ENCODE results near the gene REEP3. TPM values are rescaled to one million over a fixed set of nuclear protein-coding genes. Genes with fewer than 3 reads are reported as not detected.
A peak's percentile ranks its signal among the peaks of the same experiment; 100 is the strongest.

REEP3 gene
- total RNA-seq, 1 donor from 2014 or later = 48.6 TPM

DNA sequence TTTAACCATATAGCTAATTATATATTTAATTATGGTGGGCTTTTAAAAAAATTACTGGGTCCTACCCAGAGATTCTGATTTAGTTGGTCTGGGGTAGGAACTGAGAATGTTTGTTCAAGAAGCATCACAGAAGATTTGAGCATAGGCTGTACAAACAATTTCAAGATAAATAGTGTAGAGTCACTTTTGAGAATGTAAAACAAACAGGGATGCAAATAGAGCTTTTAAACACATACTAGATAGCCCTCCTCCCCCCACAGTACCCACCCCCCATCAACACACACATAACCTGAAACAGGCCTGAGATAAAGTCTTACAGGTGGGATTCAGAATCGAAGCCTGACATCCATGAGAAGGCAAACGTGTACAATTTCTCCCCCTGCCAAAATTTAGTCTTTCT is 15.6 kb upstream of the REEP3 start:
- DNase-seq (ENCODE audit: low read depth) = no peak

DNA sequence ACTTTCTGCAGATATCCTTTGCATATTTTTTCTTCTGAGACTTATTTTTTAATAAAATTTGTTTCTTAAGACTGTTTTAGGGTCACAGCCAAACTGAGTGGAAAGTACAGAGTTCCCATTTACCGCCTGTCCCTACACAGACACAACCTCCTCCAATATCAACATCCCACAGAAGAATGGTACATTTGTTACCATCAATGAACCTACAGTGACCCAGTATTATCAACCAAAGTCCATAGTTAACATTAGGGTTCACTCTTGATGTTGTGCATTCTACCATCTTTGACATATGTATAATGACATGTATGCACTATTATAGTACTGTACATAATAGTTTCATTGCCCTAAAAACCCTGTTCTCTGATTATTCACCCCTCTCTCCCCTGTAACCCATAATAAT is 14.6 kb upstream of the REEP3 start:
- no peak for DNase-seq (ENCODE audit: low read depth)

DNA sequence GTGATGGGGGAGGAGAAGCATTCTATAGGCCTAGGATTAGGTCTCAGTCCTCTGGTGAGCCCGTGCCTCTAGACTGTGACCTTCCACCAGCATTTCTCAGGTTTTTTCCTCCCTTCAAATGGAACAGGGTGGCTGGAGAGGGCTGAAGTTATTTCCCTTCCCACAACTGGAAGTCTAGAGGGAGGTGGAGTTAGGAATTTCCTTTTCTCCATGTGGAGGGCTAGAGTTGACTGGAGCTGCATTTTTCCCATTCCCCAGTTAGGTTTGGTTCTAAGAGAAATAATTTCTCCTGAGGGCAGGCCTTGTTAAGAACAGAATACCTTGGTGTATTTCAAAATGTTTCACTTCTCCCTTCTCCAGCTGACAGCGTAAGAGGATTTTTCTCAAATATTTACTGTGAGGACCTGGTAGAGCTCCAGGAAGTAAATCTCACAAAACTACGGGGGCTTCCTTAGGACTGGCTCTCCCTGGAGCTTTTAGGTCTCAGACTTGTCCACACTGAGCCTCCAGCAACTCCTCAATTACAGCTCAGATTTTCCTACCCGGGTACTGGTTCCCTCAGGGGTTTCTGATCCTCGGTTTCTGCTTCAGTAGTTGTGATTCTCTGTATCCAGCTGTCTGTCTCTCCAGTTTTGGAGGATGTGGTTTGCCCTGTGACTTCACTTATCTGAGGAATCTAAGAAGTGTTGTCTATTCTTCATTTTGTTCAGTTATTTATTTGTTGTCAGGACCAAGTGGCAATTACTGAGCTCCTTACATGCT is 6.0 kb upstream of the REEP3 start:
- peak; percentile 75 for DNase-seq (ENCODE audit: low read depth)

DNA sequence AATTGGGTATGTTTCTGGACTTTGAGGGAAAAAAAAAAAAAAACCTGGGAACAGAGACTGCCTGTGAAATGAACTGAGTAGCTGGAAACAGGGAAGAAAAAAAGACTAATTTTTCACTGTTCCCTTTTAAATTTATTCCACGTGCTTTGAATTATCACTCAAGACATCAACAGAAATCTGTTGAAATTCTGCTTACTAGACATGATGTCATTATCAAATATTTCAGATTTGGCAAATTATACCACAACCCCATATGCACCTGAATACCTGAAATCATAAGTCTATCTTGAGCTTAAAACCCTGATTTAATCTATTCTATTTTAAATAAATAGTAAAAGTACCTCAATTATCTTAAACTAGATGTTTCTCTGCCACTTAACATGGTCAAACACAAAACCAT is 5.0 kb upstream of the REEP3 start:
- no peak for DNase-seq (ENCODE audit: low read depth)

DNA sequence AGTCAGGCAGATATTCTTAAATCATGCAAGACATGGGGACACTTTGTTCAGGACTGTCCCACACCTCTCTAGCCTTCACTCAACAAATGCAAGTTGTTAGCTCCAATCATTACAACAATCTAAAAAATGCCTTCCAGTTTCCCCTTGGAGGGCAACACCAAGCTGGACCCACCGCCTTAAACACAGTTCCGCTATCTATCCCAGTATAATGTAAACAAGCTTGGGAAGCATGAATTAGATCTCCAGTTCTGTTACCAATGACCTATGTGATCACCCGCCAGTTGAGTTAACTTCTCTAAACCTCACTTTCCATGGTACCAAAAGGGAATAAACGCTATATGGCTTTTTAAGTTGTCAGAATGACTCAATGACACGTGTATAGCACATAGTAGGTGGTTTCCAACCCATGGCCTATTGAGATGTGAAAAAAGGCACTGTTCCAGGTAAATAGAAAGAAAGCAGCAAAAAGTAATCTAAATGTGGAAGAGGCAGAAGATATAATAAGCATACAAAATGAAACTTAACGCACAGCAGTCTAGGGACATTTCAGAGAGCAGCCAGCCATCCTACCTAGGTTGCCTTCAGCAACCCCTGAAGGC is 2.4 kb upstream of the REEP3 start:
- DNase-seq (ENCODE audit: low read depth) = no peak

DNA sequence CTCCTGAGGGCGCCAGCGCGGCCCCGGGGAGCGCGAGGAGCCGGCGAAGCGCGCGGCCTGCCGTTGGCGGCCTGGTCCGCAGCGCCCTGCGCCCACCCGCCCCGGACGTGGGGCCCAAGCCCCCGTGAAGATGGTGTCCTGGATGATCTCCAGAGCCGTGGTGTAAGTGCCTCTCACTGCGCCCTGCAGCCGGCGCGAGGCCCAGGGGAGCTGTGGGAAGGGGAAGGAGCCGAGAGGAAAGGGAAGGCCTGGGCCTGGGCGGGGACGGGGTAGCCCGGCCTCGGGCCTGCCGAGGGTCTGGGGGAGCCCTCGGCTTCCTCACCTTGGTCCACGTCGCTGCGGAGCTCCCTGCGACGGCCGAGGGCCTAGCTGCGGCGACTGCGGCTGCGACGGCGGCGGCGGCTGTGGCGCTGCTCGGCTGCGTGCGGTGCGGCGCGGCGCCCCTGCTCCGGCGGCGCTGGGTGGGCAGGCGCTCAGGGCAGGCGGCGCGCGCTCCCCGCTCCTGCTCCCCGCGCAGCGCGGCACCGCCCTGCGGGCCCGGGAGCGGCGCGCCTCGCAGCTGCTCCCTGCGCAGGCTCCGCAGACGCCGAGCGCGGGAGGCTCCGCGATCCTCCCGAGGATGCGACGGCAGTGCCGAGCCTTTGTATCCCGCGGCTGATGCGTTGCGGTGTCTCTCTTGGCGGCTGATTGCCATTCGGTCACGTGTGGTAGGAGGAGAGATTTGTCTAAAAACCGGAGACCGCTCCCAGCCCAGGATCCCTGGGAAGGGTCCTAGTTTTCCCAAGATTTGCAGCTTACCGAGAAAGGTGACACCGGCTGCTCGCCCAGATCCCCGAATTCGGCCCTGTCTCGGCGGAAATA is 445 bp downstream of the REEP3 start:
- peak; percentile 85 for DNase-seq (ENCODE audit: low read depth)

DNA sequence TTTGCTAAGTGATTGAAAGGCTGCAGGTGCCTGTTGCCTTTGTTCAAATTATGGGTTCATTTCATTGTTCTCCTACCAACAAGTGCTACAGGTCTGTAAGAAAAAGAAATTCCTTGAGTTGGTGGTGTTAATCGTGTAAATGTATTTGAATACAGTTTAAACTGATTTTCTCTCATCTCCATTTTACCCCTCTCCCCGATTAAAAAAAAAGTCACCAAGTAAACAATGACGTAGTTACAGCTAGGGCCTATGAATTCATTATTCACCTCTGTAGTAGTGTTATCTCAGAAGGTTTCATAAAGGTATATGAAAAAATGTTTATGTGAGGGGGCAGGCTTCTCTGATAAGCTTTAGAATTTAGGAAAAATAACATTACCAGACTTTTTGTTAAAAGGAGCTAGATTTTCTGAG is 1.1 kb downstream of the REEP3 start:
- DNase-seq (ENCODE audit: low read depth) = no peak

DNA sequence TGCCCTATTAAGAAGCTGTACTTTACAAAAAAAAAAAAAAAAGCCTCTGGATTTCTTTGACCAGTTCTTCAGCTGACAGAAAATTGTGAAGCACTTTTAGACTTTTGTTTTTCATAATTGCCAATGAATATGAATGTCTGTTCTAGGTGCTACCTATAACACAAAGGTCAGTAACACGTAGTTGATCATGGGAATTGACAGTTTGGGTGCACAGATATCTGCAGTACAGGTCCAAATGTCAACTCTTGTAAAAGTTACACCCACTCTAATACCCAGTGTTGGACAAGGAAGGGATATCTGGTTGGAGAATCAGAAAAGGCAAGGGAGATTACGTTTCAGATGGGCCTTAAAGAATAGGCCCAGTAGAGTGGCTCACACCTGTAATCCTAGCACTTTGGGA is 1.8 kb downstream of the REEP3 start:
- DNase-seq (ENCODE audit: low read depth) = no peak

DNA sequence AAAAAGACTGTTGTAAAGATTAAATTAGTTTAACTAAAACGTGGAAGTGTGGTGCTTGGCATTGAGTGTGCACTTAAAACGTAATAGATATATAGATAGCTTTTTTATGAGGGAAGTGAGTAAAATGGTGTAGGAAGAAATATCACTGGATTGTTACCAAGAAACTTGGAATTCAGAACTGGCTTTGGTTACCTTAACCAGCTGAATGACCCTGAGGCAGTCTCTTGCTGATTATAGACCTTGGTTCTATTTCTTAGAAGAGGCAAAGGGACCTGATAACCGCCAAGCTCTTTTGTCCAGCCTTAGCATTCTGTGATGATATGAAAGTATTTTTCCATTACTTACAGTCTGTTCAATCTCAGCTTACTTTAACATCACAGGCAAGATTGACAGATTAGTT is 3.8 kb downstream of the REEP3 start:
- no peak for DNase-seq (ENCODE audit: low read depth)

DNA sequence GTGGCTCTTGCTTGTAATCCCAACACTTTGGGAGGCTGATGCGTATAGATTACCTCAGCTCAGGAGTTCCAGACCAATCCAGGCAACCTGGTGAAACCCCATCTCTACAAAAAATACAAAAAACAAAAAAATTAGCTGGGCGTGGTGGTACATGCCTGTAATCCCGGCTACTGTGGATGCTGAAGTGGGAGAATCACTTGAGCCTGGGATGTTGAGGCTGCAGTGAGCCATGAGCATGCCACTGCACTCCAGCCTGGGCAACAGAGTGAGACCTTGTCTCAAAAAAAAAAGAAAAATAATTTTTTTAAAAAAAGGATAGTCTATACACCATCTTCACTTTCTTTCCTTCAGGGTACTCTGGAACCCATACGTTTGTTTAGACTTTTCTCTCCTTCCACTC is 6.2 kb downstream of the REEP3 start:
- no peak for DNase-seq (ENCODE audit: low read depth)

DNA sequence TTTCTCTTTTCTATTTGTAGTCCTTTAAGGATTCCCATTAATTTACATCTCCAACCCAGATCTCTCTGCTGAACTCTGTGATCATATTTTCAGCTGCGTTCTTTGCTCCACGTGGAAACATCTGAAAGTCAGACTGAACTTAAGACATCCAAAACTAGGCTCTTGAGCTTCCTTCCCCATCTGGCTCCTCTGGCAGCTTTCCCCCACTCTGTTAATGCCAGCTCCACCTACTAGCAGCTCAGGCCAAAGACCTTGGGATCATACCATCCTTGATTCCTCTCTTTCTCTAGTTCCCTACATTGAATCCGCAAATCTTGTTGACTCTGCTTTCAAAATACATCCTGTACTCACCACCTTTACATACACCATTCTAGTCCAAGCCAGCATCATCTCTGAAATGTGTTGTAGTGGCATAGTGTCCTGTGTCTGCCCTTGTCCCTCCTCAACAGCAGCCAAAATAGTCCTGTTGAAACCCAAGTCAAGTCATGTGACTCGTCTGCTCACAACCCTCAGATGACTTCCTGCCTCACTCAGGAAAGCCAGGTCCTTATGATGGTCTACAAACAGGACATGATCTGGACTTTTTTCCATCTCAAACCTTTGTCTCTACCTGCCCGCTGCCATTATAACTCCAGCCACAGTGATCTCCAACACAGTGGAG is 7.0 kb downstream of the REEP3 start:
- no peak for DNase-seq (ENCODE audit: low read depth)

DNA sequence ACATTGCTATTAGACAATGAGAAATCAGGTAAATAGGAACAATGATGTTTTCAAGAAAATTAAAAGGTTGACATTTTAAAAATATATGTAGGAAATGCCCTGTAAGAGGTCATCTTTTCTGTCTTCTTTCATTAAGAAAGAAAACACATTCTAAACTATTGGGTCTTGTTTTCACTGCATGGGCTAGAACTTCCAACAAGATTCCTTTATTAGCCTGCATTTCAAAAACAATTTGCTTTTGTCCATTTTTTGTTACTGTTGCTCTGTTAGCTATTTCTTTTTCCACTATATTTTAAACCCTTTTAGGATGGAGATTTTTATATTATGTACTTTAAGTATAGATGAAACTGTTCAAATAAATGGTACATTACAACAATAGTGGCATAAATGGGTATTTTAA is 9.2 kb downstream of the REEP3 start:
- no peak for DNase-seq (ENCODE audit: low read depth)

DNA sequence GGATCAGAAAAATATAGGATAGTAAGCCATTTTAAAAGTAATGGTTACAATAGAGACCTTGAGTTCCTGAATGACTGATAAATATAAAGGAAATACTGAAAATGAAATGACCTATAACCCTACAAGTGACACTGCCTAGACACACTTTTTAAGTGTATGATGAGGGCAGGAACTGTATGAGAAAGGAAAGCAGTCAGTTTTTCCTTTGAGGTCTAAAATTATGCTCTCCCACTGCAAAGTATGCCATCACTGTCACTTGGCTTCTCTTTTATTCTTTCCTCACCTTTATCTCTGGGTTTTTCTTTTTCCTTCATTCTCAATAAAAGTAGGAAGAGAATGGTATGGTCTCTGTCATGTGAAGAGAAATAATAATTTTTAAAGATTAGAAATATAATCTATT is 13.5 kb downstream of the REEP3 start:
- no peak for DNase-seq (ENCODE audit: low read depth)

DNA sequence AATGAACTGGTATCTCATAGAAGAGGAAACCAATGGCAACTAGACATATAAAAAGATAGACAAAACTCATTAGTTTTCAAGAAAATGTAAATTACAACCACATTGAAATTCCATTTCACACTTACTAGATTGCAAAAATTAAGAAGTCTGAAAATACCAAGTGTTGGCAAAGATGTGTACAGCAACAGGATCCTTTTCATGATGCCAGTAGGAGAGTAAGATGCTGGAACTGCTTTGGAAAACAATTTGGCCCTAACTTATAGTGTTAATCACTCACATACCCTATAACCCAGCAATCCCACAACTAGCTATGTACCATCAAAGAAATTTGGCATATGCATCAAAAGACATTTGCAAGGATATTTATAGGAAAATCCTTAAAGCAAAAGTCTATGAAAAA is 15.5 kb downstream of the REEP3 start:
- no peak for DNase-seq (ENCODE audit: low read depth)

DNA sequence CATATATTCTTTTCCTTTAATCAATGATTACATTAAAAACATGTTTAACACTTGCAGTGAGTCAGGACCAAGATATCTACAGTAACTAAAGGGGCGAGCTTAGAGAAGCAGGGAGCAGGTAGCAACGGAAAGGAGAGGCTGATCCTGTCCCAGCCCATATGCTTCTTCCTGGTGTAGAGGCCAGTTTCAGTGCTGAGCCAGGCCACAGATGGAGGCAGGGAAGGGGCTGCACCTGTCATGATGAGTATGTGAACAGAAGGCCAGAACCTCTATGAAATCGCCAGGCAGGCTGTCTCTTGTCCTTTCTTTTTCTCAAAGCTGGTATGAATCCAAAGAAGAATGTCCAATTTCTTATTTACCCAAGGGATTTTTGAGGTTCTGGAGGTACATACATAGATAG is 16.3 kb downstream of the REEP3 start:
- DNase-seq (ENCODE audit: low read depth) = peak; percentile 75

DNA sequence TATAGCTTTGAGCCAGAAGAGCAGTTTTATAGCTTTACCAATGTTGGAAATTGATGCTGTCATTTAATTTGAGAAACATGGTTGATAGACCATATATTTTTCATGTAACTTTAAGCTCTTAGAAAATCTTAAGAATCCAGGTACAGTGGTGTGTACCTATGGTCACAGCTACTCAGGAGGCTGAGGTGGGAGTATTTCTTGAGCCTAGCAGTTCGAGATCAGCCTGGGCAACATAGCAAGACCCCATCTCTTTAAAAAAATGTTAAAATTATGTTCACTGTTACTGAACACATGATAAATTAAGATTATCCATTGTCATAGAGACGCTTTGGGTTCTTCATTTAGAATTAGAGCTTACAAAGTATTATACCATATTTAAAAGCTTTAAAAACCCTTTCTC is 18.2 kb downstream of the REEP3 start:
- DNase-seq (ENCODE audit: low read depth) = no peak

DNA sequence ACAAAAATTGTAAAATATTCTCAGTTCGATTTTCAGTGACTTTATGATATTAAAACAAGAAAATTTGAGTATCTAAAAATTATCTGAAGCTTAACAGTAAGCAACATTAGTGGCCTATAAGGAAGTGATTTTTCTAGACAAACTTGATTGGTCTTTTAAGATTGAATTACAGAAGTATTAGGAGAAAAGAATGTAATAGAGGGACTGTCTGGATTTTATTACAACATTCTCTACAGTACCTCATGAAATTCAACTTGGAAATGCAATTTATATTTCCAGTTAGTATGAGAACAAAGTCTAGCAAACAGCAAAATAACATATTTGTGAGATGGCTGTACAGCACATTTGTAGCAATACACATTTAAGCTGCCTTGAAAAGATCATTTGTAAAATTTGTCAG is 18.8 kb downstream of the REEP3 start:
- DNase-seq (ENCODE audit: low read depth) = no peak

DNA sequence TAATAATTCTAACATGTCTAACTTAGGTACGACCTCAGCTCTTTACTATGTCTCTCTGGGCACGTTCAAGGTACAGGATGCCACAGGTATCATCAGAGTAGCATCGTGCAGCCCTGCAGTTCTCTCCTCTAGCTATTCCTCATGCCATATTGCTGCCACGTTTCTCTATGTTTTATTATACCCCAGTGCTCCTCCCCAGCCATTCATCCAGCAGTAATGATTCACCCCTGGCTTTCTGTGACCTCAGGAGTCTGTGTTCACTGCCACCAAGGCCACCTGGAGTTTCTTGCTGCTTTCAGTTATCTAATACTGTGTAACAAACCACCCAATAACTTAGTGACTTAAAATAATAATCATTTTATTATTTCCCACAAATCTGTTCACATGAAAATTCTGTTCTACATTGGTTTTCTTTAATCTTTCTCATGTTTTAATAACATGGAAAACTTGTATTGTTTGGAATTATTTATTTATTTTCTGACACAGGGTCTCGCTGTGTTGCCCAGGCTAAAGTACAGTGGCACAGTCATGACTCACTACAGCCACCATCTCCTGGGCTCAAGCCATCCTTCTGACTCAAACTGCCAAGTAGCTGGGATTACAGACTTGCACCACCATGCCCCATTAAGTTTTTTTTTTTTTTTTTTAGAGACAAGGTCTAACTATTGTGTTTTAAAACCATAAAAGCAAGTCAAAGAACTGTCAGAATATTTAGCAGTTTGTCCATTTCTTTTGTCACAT is 21.8 kb downstream of the REEP3 start:
- DNase-seq (ENCODE audit: low read depth) = peak; percentile 26

DNA sequence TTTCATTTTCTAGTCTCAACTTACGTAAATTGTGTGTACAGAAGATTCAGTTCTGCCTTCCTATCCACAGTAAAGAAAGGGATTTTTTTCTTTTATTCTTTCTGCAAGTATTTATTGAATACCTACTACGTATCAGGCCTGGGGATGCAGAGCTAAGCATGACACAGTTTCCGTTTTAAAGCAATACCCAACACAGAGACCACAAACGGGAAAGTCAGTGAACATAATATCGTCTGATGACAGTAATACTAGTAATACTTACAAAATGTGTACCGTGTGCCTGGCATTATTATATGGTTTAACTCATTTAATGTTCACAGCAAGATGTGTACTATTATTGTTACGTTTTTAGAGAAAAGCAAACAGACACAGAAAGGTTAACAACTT is 22.4 kb downstream of the REEP3 start:
- DNase-seq (ENCODE audit: low read depth) = no peak

DNA sequence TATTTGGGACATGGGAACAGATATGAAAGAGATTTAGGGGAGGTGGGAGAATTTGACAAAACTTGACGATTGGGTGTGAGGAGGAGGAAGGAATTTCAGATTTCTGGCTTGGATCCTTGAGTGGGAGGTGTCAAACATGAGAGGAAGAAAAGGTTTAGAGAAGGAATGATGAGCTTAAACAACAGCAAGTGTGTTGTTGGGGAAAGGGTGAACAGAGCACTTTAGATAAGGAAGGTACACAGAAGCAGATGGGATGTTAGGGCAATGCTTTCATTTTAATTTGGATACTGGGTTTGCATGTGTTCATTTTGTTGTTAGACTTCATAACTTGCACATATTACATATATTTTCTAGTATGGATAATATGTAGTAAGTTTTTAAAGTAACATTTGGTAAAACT is 23.2 kb downstream of the REEP3 start:
- DNase-seq (ENCODE audit: low read depth) = no peak
